ENCODE results near the gene ABHD11.
"Not testable (repeated sequence)": the region's sequence is repeated elsewhere in the genome, so short reads cannot be mapped to it uniquely, and the experiment has no call there.

The ABHD11 gene

DNA sequence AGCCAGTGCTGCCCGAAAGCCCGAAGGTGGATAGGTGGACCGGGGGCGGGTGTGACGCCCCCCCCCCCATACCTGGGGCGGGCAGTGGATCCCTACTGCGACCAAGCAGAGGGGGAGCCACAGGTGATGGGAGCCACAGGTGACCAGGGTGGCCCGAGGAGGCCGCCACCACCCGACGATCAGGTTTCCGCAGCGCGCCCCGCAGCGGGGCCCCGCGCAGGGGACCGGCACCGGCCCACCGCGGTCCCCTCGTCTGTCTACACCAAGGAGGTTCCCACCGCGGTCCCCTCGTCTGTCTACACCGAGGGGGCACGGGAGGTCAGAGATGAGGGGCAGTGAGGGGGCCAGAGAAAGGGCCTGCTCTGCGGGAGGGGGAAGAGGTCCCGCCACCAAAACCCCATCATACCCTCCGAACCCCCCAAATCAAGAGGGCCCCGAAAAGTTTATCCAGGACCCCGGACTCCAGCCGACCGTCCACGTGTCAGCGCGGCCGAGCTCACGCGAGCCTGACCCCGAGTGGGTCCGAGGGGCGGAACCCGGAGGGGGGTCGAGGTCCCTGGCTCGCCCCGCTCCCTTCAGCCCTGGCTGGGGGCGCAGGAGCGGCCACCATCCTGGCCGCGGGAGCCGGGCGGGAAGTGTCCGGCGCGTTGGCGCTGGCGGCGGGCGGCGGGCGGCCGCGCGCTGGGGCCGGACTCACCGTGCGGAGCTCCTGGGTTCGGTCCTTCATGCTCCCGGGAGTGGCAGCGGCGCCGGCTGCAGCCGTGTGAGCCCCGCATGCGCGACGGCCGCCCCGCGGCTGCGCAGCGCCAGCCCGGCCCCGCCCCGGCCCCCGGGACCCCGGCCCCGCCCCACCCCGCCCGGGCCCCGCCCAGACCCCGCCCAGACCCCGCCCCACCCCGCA lies 19.4 kb downstream of the ABHD11 start, which contains the start of gene STX1A:
Gene STX1A (minus strand): TSS at position 765 of the 901 bp plus-strand sequence. CDS start 38 bp downstream, at position 727.
- DNase-seq (ENCODE audit: low read depth), result peak; percentile 62

DNA sequence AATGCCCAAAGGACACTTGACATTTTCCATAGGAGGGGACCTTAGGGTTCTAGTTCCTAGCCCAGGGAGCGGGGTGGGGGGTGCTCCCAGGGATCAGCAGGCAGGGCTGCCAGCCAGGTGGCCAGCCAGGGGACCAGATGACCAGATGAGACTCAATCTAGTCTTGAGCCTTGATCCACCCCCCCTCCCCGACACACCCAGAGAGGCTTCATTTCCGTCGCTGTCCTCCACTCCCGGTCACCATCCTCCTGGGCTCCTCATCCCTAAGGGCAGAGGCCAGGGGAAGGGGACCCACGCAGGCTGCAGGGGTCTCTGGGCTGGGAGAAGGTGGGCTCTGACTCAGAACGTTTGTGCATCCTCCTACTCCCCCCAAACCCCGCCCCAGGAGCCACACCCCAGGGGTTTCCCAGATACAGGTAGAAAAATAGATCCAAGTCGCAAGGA lies 20.1 kb downstream of the ABHD11 start:
- no peak for DNase-seq (ENCODE audit: low read depth)

DNA sequence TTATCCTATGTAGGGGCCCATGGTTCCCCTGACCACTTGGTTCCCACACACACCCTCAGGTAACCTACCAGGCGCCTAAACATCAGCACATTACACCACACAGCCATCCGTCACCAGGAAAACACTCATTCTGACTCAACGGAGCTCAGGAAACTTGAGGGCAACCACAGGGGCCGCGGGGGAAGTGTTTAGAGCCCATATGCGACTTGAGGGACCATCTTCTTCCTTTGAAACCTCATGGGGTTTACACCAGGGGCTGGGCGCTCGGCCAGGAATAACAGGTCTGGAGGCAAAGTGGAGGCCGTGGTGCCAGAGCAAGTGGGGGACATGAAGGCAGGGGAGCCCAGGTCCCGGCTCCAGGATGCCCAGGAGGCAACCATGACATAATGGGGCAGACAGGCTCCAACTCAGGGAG lies 20.6 kb downstream of the ABHD11 start:
- DNase-seq (ENCODE audit: low read depth), result peak; percentile 70

DNA sequence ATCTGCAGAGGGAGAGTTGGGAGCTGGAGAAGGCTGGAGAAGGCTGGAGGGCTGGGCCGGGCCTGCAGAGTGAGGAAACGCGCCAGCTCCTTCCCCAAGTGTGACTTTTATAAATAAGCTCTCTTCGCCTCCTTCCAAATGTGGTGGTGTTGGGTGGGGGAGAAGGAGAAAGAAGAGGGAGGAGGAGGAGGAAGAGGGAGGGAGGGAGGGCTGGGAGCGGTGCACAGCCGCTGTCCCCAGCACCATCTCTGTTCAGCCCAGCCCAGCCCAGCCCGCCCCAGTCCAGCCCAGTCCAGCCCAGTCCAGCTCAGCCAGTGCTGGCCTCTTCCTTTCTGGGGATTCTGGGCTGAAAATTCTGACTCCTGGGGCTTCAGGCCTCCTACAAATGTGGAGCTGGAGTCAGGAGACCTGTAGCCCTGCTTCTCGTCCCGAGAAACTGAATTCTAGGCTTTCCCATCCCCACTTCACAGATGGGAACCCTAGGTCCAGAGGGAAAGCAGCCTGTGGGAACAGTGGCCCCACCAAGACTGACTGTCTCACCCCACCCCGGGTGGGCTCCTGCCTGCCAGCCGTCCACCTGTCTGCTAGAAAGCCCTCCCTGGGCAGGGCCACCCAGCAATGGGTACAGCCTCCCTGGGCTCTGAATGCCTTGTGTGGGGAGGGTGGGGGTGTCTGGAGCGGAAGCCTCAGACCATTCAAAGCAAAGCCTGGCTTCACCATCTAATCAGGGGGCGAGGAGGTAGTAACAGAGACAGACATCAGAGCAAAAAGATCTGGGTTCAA lies 21.4 kb downstream of the ABHD11 start:
- no peak for DNase-seq (ENCODE audit: low read depth)

DNA sequence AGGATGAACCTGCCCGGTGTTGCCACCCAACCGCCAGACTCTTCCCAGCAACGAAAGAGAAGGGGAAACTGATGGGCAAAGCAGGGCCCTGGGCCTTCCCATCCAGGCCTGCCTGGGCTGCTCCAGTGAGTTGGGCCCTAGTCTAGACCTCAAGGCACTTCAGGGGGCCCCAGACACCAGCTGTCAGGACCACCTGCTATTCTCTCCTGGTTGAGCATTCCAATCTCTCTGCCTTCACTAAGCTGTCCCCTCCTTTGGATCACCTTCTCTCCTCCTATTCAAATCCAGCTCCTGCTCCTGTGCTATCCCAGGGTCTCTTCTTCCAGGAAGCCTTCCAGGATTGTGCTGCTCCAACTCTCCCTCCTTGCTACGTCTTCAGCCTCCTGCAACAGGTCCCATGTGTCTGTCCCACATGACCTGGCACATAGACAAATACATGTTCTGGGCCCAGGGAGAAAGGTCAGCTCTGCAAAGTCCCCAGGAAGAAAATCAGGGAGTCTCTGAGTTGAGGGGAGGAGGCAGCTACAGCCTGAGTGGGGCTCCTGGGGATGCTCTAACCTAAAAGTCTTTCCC lies 22.2 kb downstream of the ABHD11 start:
- DNase-seq (ENCODE audit: low read depth), result no peak

DNA sequence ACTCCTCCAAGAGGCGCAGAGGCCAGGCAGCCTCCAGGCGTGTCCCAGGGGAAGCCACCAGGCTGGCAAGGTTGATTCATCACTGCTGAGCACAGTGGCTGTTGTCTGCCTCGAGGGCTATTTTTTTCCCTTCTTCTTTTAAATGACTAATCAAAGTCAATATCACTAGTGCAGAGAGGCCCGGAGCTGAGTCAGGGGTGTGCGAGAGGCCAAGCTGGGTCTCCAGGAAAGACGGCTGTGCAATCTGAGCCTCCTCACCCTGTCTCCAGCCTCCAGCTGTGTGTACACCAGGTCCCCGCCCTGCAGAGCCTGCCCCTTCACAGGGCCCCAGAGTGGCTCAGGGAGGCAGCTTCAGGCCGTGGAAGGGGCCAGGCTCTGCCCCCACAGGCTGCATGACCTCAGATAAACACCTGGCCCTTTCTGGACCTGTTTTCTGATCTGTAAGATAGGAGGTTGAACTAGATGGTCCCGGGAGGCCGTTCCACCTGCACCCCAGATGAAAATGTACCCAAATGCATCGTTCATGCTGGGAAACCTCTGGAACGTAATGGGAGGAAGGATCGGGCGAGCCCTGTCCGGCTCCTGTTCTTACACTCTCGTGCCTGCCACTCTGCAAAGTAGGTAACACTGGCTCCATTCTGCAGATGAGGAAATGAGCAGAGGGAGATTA lies 22.8 kb downstream of the ABHD11 start:
- no peak for DNase-seq (ENCODE audit: low read depth)

DNA sequence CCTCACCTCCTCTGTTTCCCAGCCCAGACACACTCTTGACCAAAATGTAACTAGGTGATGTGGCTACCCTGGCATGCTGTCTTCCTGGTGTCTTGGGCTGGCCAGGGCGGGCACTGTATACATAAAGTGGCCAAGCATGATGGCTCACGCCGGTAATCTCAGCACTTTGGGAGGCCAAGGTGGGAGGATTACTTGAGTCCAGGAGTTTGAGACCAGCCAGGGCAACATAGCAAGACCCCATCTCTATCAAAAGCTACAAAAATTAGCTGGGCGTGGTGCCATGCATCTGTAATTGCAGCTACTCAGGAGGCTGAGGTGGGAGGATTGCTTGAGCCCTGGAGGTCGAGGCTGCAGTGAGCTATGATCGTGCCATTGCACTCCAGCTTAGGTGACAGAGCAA lies 25.3 kb downstream of the ABHD11 start:
- not testable (repeated sequence) for DNase-seq (ENCODE audit: low read depth)

DNA sequence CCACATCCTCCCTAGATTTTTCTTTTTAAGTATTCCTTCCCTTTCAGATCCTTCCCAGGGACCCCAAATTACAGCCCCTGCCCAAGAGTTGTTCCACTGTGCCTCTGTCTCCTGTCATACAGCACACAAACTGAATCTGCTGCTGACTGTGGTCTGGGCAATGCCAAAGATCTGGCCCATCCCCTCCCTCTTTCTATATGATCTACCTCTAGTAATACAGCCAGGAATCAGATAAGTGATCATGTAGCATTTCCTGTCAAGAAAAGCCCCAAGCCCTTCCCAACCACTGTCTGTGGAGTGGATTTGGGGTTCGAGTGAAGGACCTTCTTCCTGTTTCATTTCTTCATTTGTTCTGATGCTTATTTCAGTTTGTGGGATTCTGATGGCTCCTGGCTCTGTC lies 25.8 kb downstream of the ABHD11 start:
- no peak for DNase-seq (ENCODE audit: low read depth)

DNA sequence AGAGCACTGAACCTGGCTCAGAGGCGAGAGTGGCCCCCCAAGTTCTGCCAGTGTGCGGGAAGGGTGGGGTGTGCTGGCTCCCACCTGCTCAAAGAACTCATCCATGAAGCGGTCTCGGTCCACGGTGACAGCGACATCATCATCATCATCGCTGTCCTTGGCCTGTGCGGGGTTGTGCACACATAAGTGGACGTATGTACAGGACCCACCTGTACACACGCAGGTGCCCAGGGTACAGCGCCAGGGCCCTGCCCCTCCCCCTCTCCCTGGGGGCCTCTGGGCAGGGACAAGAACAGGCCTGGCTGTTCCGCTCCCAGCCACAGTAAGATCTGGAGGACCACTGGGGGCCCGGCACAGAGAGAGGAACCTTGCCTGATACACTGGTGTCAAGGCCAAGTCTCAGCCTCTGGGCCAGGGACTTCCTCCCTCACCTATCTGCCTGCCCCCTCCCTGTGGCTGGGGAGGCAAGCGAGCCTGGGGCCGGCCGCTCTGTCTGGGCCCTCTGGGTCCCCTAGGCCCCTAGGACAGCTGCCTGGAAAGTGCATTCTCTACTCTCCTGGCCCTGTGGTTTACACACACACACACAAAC lies 29.5 kb downstream of the ABHD11 start:
- no peak for DNase-seq (ENCODE audit: low read depth)

DNA sequence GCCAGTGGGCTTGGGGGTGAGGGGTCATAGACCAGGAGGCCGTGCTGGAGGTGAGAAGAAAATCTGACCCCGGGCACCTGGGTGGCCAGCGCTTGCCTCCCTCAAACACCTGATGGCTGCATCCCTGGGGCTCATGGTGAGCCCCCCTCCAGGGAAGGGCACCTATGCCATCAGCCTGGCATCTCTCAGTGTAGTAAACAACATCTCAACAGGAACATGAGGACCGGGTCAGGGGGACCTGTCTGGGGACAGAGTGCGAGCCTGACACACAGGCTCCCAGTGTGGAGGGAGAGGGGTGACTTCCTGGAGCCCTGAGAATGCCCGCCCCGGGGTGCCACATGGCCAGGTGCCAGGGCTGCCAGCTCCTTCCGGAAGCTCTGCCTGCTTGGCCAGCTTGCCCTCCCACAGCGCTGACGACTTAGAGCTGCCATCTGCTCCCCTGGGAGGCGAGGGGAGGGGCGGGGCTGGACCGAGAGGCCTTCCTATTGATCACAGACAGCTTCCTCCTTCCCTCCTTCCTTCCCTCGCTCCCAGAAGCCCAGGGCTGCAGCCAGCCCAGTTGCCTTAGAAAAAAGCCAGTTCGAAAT lies 31.5 kb downstream of the ABHD11 start:
- DNase-seq (ENCODE audit: low read depth), result no peak

DNA sequence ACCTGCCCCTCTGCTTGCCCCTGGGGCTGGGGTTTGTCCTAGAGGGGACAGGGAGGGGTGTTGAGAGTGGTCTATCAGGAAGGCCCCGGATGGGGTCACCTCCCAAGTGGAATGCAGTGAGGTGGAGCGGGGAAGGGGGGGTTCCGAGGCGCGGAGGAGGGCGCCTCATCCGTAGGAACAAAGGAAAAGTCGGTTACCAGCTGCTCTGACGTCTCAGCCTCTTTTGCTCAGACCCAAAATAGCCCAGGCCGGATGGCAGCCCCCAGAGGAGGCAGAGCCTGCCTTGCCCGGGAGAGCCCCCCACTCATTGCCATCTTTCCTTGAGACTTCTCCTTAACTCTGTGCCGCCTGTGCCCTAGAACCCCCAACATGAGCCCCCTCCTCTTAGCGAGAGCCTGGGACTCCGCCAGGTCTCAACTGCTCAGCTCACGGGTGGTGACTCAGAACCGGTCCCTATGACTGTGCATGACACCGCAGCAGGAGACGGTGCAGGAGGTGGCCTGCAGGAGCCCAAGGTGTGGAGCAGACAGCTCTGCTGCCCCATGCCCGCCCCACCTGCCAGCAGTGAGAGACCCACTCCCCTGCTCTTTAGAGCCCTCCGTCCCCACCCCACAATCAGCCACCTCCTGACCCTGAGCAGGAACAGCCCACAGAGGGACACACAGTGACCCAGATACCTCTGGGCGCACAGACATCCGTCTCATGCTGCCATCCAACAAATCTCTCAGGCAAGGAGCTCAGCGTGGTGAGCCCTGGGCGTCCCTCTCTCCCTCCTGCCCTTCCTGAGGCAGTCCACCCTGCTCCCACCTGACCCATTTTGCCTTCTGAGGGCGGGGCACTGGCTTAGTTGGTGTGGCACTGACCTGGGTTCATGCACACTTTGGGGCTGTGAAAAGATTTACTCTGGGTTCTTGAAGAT lies 32.2 kb downstream of the ABHD11 start:
- no peak for DNase-seq (ENCODE audit: low read depth)

DNA sequence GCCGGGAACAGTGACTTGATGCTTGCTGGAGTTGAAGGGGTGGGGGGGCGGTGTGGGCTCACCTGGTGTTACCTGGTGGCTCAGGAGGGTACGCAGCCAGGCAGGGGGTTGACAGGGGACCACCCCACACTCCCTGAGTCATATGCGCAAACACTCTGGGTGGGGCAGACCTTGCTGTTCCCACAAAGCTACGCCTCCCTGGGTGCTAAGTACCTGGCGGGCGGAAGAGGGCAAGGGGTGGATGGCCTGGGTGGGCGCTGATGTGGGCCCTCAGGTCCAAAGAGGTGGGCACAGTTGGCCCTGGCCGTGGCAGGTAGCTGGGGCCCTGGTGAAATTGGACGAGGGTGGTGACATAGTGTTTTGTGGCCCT lies 33.1 kb downstream of the ABHD11 start:
- no peak for DNase-seq (ENCODE audit: low read depth)

DNA sequence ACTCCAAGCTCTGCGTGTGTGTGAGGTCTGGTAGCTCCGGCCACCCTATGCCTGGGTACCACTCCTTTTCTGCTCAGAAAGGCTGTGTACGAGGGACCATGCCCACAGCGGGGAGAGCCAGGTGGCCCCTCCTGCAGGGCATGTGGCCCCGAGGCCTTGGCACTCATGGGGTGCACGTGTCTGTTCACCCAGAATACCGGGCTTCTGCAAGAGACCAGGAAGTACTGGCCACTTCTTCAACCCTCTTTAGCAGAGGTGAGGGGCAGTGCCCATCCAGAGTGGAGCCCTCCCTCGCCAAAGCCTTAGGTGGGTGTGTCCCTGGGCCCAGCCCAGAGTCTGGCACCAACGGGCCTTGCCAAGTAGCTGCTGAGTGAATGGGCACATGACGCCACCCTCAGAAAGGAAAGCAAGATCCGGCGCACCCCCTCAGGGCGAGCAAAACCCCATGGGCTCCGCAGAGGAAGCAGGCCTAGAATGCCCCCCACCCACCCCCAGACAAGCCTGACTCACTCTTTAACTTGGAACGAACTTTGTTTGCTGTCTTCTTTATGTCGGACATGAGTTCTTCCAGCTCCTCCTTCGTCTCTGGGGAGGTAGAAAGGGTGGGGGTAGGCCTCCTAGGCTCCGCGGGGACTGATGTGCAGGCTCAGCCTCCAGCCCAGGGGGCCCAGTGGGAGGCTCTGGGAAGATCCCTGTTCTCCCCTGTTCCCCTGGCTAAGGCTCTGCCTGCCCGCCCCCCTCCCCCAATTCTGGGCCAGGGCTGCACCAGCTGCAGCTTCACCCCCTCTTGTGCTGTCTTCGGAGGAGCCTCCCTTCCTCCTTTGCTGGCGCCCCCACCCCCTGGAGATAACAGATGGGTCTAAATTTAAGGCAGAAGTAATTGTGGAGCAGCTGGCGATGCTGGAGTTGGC lies 33.7 kb downstream of the ABHD11 start:
- DNase-seq (ENCODE audit: low read depth), result no peak

DNA sequence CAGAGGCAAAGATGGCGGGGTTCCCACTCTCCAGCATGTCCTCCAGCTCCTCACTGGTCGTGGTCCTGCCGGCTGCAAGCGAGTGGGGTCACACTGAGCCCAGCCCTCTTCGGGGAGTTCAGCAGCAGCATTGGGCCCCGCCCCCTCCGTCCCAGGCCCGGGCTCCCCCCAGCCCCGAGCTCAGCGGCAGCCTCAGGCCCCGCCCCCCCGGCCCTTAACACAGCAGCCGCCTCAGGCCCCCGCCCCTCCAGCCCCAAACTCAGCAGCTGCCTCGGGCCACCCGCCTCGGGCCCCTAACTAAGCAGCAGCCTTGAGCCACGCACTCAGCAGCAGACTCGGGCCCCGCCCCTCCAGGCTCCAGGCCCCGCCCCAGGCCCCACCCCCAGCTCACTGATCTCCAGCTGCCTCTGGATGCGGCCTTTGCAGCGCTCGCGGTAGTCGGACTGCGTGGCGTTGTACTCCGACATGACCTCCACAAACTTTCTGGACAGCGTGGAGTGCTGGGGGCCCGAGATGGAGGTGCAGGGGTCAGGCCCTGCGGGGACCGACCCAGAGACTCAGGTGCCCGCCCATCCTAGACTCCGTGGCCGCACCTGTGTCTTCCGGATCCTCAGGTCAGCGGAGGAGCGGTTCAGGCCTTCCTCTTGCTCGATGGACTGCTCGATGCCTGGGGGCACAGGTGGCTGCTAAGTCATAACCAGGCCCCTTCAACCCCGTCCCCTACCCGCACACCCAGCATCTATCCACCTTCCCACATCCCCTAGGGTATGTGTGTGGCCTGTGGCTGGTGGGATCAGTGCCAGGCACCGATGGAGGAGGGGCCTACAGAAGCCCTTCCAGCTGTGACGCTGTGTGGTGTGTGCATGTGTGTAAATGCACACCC lies 34.6 kb downstream of the ABHD11 start:
- no peak for DNase-seq (ENCODE audit: low read depth)

DNA sequence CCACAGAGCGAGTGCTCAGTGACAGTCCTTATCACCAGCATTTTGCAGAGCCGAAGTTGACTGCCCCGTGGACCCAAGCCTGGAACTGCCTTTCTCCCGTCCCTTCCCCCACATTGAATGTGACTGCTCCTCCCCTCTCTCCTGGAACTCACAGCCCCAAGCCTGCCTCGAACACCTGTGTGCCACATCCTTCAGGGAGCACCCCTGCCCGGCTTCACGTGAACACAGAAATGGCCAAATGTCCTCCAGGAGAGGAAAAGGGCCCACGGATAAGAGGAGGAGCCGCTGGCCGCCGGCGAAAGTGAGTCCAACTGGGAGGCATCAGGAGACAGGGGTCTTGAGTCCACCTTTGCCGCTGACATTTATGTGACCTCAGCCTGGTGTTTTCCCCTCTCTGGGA lies 35.4 kb downstream of the ABHD11 start:
- no peak for DNase-seq (ENCODE audit: low read depth)

DNA sequence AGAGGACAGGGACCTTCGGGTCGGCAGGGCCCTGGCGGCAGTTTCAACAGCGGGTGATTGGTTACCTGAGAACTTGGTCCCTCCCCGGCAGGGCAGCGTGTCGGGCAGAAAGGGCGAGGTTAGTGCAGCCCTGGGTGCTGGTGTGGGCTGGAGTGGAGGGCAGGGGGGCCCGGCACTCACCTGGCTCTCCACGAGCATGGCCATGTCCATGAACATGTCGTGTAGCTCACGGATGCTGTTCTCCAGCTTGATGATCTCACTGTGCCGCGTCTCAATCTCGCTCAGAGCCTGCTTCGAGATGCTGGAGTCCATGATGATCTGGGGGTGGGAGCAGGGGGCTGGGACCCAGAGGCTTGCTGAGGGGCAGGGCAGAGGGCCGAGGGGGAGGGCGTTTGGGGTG lies 35.9 kb downstream of the ABHD11 start:
- DNase-seq (ENCODE audit: low read depth), result no peak

DNA sequence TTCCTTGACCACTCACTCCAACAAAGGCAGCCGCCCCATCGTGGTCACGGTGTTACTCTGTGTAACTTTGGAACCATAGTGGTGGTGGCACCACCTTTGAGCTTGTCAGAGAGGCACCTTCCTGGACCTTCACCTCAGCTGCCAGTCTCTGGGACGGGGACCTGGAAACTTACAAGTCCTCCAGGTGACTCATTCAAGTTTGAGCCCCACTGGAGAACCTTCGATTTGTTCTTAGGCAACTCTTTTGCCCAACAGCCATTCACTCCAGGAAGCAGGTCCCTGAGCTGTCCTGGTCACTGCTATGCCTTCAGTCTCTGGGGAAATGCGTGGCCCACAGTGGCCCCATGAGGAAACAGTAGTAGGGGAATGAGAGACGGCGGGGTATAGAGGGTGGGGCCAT lies 36.4 kb downstream of the ABHD11 start:
- DNase-seq (ENCODE audit: low read depth), result no peak

DNA sequence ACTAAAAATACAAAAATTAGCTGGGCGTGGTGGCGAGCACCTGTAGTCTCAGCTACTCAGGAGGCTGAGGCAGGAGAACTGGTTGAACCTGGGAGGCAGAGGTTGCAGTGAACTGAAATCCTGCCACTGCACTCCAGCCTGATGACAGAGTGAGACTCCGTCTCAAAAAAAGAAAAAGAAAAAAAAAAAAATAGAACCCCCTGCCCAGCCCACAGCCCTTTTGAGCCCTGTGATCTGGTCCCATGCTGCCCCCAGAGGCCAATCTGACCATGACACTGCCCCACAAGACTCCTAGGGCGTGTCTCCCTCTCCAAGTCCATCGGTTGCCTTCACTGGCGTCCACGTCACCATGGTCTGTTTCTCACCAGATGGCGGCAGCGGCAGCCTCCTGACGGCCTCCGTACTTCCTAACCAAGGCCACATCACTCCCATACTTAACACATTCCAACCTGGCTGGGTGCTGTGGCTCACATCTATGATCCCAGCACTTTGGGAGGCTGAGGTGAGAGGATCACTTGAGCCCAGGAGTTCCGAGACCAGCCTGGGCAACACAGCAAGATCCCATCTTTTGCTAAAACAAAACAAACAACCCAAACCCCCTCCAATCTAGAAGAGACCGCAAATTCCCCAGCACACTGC lies 37.1 kb downstream of the ABHD11 start:
- no peak for DNase-seq (ENCODE audit: low read depth)

Measured in activated T-helper 9 cell treated with anti-CD3 and anti-CD28 coated beads, Interleukin-2, amount 50 U/mL, for 16 hours (primary cell).